GM21360 (cell line): ENCODE data around the gene THBS3.
"Not testable (repeated sequence)": the region's sequence is repeated elsewhere in the genome, so short reads cannot be mapped to it uniquely, and the experiment has no call there.

ENCODE experiments used
- ATAC-seq: cut with Tn5 transposase; IDR thresholded peaks from one replicate; pipeline ENCODE4 v1.9.1; 2021; ENCODE audit warnings: mild to moderate bottlenecking, moderate library complexity; ENCODE audit not compliant: unreplicated experiment

The THBS3 gene

GRCh38 chr1:155235375-155235774, 27.7 kb upstream of the THBS3 start:
- not testable (repeated sequence) for ATAC-seq

DNA sequence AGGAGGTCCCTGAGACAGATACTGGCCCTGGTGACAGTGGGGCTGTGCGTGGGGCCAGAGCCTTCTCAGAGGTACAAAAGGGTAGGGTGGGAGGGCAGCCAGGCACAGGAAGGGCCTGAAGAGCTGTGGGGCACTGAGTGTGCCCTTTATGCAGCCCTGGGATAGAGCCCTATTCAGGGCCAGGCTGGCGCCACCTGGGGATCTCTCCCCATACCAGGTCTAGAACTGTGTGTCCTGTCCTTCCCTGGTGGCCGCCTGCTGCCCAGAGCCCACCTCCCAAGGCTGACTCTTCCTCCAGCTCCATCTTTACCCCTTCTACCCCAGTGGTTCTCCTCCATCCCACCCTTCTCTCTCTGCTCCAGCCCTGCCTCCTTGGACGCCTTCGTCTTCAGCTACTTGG, 25.8 kb upstream of the THBS3 start:
- ATAC-seq, result not testable (repeated sequence)

DNA sequence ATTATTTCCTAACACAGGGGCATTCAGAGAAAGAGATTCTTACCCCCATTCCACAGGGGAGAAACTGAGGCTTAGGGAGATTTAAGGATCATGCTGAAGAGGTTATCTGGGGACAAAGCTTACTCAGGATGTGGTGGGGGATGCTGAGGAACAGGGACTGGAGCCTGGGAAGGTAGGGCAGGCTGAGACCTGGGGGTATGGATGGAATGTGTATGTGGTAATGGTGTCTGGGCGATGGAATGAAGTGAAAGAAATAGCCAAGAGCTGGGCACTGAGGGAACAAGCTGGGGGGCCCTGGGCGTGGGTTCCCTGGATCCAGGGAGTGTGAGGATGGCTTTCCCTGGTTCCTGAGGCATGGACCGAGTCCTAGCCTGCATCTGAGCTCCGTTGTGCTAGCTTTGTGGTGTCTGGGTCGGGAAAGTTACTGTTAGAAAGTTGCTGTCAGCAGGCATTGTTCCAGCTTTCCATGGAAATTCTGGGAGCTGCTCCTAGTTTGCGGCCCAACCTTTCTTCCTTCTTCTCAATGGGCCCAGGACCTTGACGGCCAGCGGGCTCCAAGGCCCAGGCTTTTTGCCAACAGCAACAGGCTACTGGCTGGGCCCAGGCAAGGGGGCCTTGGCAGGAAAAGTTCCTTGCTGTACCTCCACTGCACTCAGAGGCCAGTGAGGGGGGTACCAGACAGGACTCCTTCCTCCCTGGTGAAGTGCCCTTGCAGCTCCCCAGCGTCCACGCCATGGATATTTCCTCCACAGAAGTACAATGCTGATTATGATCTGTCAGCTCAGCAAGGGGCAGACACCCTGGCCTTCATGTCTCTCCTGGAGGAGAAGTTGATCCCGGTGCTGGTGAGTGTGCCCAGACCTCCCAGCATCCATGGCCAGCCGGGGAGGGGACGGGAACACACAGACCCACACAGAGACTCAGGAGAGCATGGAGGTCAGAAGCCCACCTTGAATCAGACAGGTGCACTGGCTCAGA, 24.6 kb upstream of the THBS3 start:
- not testable (repeated sequence) for ATAC-seq

GRCh38 chr1:155231302-155231701, 23.6 kb upstream of the THBS3 start:
- ATAC-seq, result not testable (repeated sequence)

- no peak for ATAC-seq
Observed at GRCh38 chr1:155228096-155228427, 20.4 kb upstream of the THBS3 start.

GRCh38 chr1:155227261-155228095, 19.8 kb upstream of the THBS3 start:
- peak; percentile 89 for ATAC-seq

DNA sequence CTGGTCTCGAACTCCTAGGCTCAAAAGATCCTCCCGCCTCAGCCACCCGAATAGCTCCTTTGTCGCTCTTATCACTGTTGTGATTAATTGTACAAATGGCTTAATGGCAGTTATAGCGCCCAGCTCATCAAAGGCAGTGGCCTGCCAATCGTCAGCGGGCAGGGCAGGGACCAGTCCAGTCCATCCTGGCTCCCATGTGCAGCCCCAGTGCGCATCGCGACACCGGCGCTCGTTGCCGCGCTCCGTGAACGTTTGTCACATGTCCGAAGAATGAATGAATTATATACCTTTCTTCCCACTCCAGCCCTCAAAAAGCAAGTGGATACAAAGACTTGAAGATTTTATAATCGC, 19.2 kb upstream of the THBS3 start:
- no peak for ATAC-seq

DNA sequence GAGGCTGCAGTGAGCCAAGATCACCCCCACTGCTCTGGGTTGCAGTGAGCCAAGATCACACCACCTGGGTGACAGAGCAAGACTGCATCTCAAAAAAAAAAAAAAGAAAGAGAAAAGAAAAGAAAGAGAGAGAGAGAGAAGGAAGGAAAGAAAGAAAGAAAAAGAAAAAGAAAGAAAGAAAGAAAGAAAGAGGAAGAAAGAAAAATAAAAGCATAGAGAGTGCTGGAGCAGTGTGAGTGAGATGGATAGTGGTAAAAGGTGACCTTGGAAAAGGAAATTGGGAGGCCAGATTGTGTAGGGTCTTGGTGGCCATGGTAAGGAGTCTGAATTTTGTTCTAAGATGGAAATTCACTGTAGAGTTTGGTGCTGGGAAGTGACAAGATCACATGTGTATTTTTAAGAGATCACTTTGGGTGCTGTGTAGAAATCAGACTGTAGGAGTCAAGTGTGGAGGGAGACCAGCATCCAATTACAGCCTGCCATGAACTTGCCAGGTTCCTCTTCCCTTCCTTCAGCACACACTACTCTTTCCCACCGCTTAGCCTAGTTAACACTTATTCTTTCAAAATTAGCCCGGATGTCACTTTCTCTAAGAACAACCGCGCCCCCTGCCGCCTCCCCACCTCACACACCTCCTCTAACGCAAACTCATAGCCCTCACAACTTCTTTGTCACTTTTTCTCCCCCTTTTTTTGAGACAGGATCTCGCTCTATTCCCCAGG, 18.7 kb upstream of the THBS3 start:
- ATAC-seq, result no peak

DNA sequence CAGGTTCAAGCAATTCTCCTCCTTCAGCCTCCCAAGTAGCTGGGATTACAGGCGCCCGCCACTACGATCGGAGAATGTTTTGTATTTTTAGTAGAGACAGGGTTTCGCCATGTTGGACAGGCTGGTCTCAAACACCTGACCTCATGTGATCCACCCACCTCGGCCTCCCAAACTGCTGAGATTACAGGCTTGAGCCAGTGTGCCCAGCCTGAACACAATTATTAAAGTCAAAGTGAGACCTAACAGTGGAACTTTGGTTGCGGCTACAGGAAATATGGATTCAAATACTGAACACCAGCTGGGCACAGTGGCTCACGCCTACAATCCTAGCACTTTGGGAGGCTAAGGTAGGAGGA, 17.7 kb upstream of the THBS3 start:
- not testable (repeated sequence) for ATAC-seq

DNA sequence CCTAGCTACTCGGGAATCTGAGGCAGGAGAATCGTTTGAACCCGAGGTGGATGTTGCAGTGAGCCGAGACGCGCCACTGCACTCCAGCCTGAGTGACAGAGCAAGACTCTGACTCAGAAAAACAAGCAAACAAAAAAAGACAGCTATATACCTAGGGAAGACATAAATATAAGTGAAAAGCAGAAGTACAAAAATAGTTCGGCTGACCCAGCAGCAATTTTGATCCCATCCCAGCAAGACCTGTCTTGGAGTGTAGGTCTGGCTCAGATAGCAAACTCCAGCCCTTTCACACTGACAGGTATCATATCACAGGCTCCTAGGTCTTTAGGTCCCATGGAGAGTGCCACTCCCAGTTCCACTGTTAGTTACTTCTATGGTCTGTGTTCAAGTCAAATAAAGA, 15.3 kb upstream of the THBS3 start:
- no peak for ATAC-seq

- ATAC-seq, result not testable (repeated sequence)
Observed at GRCh38 chr1:155220211-155220965, 12.7 kb upstream of the THBS3 start.

- no peak for ATAC-seq
Observed at GRCh38 chr1:155219592-155220031, 11.9 kb upstream of the THBS3 start.

- no peak for ATAC-seq
Observed at GRCh38 chr1:155218854-155219591, 11.3 kb upstream of the THBS3 start.

- not testable (repeated sequence) for ATAC-seq
Observed at GRCh38 chr1:155214702-155215101, 7.0 kb upstream of the THBS3 start.

- not testable (repeated sequence) for ATAC-seq
Observed at GRCh38 chr1:155212051-155212440, 4.3 kb upstream of the THBS3 start.

GRCh38 chr1:155211381-155212050, 3.8 kb upstream of the THBS3 start:
- not testable (repeated sequence) for ATAC-seq

DNA sequence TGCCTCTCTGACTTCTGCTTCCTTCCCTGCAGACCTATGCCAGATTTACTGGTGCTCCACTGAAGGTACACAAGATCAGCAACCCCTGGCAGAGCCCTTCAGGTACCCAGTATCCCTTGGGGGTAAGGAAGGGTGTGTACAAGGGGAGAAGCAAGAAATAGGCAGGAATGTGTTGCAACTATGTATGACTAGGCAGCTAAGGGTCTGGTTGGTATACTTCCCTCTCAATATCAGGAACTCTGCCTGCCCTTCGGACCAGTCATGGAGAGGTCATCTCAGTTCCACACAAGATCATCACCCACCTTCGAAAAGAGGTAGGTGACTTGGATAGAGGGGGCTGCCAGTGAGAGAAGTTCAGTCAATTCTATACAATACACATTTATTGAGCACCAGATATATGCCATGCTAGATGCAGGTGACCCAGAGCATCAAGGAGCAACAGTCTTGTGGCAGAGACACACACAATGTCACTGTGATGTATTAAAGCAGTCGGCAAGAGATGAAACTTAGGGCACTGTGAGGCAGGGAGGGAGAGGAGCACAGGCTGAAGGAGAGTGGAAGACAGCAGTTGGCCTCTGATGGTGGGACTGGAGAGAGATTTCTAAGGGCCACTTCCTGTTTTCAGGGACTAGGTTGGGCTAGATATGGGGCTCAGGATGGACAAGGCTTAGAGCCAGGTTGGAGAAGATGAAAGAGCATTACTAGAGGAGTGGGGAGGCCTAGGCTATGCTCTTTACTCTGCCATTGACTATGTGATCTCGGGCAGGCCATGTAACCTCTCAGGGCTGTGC, 2.8 kb upstream of the THBS3 start:
- ATAC-seq, result no peak

DNA sequence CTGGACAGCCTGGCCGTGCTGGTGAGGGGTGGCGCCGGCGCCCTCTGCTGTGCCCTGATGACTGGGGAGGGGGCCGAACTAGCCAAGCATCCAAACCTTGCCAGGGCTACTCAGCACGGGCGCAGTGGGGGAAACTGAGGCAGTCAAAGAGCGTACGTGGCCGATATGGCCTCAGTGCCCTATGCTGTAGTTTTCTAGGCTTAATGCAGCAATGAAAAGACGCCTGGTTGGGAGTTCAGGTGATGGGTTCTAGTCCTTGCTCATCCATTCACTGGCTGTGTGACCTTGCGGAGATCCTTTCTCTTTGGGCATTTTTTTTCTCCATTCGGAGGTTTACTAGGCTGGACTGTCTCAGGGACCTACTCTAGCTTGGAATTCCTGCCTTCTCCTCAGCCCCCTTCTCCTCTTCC, 1.6 kb upstream of the THBS3 start:
- ATAC-seq, result no peak
